Neural progenitor cell (in vitro differentiated cells): ENCODE measurements around the gene BCORL1. TPM values are rescaled to one million over a fixed set of nuclear protein-coding genes. Genes with fewer than 3 reads are reported as not detected.

Experiments used
- DNase-seq: peaks from one replicate; pipeline ENCODE4 v3.0.0-alpha.2; 2016; ENCODE audit warnings: low spot score
- H2AFZ ChIP-seq: fragments of 200-600 bp; sonication (generic); replicated peaks from 2 replicates; pipeline ENCODE4 v1.6.1; 2016; ENCODE audit warnings: antibody characterized with exemption
- H3F3A ChIP-seq: fragments of 200-600 bp; sonication (generic); 2 replicates; pipeline ENCODE4 v1.6.1; 2016; ENCODE audit warnings: antibody characterized with exemption, low read depth
- H3K27ac ChIP-seq: fragments of 200-600 bp; sonication (generic); 2 replicates; pipeline ENCODE4 v1.5.1; 2016; ENCODE audit warnings: mild to moderate bottlenecking
- H3K27me3 ChIP-seq: fragments of 200-600 bp; sonication (generic); 2 replicates; pipeline ENCODE4 v1.6.1; 2016; ENCODE audit warnings: mild to moderate bottlenecking, moderate library complexity
- H3K36me3 ChIP-seq: fragments of 200-600 bp; sonication (generic); 2 replicates; pipeline ENCODE4 v1.5.1; 2016
- H3K4me1 ChIP-seq: fragments of 200-600 bp; sonication (generic); 2 replicates; pipeline ENCODE4 v1.6.1; 2016; ENCODE audit warnings: mixed run types
- H3K4me2 ChIP-seq: fragments of 200-600 bp; sonication (generic); 2 replicates; pipeline ENCODE4 v1.6.1; 2016
- H3K4me3 ChIP-seq: fragments of 200-600 bp; sonication (generic); 2 replicates; pipeline ENCODE4 v1.5.1; 2016
- H3K79me2 ChIP-seq: fragments of 200-600 bp; sonication (generic); 2 replicates; pipeline ENCODE4 v1.6.1; 2016; ENCODE audit warnings: low read depth
- H3K9ac ChIP-seq: fragments of 200-600 bp; sonication (generic); 2 replicates; pipeline ENCODE4 v1.6.1; 2016
- H3K9me3 ChIP-seq: fragments of 200-600 bp; sonication (generic); 2 replicates; pipeline ENCODE4 v1.5.1; 2016; ENCODE audit warnings: low read depth
- H4K20me1 ChIP-seq: fragments of 200-600 bp; sonication (generic); 2 replicates; pipeline ENCODE4 v1.6.1; 2016; ENCODE audit warnings: low read depth
- H3K27ac Mint-ChIP-seq: 3 replicates; pipeline ENCODE4 v1.8.0; 2021; ENCODE audit warnings: mixed read lengths
- H3K27me3 Mint-ChIP-seq: 2 replicates; pipeline ENCODE4 v1.8.0; 2022; ENCODE audit warnings: low read depth, mild to moderate bottlenecking, inconsistent platforms, moderate library complexity, mixed read lengths; ENCODE audit not compliant: insufficient read depth
- H3K36me3 Mint-ChIP-seq: 3 replicates; pipeline ENCODE4 v1.8.0; 2021; ENCODE audit warnings: mixed read lengths
- H3K4me1 Mint-ChIP-seq: 3 replicates; pipeline ENCODE4 v1.8.0; 2021; ENCODE audit warnings: mixed read lengths
- H3K4me3 Mint-ChIP-seq: 3 replicates; pipeline ENCODE4 v1.8.0; 2021; ENCODE audit warnings: mild to moderate bottlenecking, moderate library complexity, mixed read lengths
- H3K9me3 Mint-ChIP-seq: 3 replicates; pipeline ENCODE4 v1.8.0; 2020; ENCODE audit warnings: mixed read lengths
- CTCF ChIP-seq: fragments of 200-600 bp; sonication (generic); IDR thresholded peaks from 2 replicates; pipeline ENCODE4 v1.5.1; 2017; ENCODE audit warnings: antibody characterized with exemption, mild to moderate bottlenecking
- EZH2 ChIP-seq: fragments of 200-600 bp; sonication (generic); IDR thresholded peaks from 2 replicates; pipeline ENCODE4 v1.6.1; 2017; ENCODE audit warnings: antibody characterized with exemption, mild to moderate bottlenecking, moderate library complexity
- EZH2phosphoT487 ChIP-seq: fragments of 200-600 bp; sonication (generic); IDR thresholded peaks from 2 replicates; pipeline ENCODE4 v1.6.1; 2017; ENCODE audit warnings: antibody characterized with exemption
- total RNA-seq: library from RNA; depleted of rRNA; stranded (reverse); fragments of >200 nt; gene quantifications from 2 replicates; pipeline ENCODE4 v1.2.3, GENCODE V29; 2015; ENCODE audit warnings: low replicate concordance

BCORL1 gene
- total RNA-seq, 1 donor from 2014 or later, result 5.1 TPM

- Mint-ChIP-seq H3K4me1 (peaks cover 78% of the 10 kb centered on the region), H3K9me3 (no peaks in the 10 kb centered on the region), H3K4me3 (peak overlapping the region; percentile 44), H3K36me3 (no peaks in the 10 kb centered on the region), H3K27me3 (peaks cover 33% of the 10 kb centered on the region), H3K27ac (no peak overlapping the region)
- Histone ChIP-seq H4K20me1 (no peaks in the 10 kb centered on the region), H3K36me3 (no peaks in the 10 kb centered on the region), H3K4me2 (peak overlapping the region; percentile 85), H3K4me1 (peaks cover 16% of the 10 kb centered on the region), H3K9ac (no peak overlapping the region), H3K9me3 (no peaks in the 10 kb centered on the region), H3F3A (peaks cover 73% of the 10 kb centered on the region), H2AFZ (peak overlapping the region; percentile 35), H3K79me2 (no peaks in the 10 kb centered on the region), H3K27me3 (peaks cover 58% of the 10 kb centered on the region), H3K4me3 (peak overlapping the region; percentile 44), H3K27ac (no peak overlapping the region)
- no peak for TF ChIP-seq EZH2phosphoT487
- TF ChIP-seq EZH2, result no peak
- no peak for TF ChIP-seq CTCF
- no peak for DNase-seq
Observed at GRCh38 chrX:129956765-129957164, 25.7 kb upstream of the BCORL1 start.

GRCh38 chrX:129957241-129958082 is 25.0 kb upstream of the BCORL1 start:
- Histone ChIP-seq H2AFZ (peak overlapping the region; percentile 35), H3K4me1 (peaks cover 16% of the 10 kb centered on the region), H3K79me2 (no peaks in the 10 kb centered on the region), H3F3A (peaks cover 71% of the 10 kb centered on the region), H3K4me2 (peak overlapping the region; percentile 85), H3K36me3 (no peaks in the 10 kb centered on the region), H3K9me3 (no peaks in the 10 kb centered on the region), H3K9ac (no peak overlapping the region), H3K4me3 (peak overlapping the region; percentile 44), H3K27ac (no peak overlapping the region), H3K27me3 (peaks cover 62% of the 10 kb centered on the region), H4K20me1 (no peaks in the 10 kb centered on the region)
- no peak for TF ChIP-seq EZH2phosphoT487
- TF ChIP-seq CTCF, result no peak
- TF ChIP-seq EZH2, result no peak
- Mint-ChIP-seq H3K27me3 (peaks cover 36% of the 10 kb centered on the region), H3K9me3 (no peaks in the 10 kb centered on the region), H3K36me3 (no peaks in the 10 kb centered on the region), H3K4me3 (peak overlapping the region; percentile 77), H3K4me1 (peaks cover 75% of the 10 kb centered on the region), H3K27ac (no peak overlapping the region)
- DNase-seq, result peak; percentile 79

GRCh38 chrX:129958083-129958465 is 24.4 kb upstream of the BCORL1 start:
- Mint-ChIP-seq H3K9me3 (no peaks in the 10 kb centered on the region), H3K4me1 (peaks cover 71% of the 10 kb centered on the region), H3K27ac (no peak overlapping the region), H3K4me3 (peak overlapping the region; percentile 77), H3K36me3 (no peaks in the 10 kb centered on the region), H3K27me3 (peaks cover 36% of the 10 kb centered on the region)
- peak overlapping the region; percentile 85 for H3K4me2 ChIP-seq
- peaks cover 65% of the 10 kb centered on the region for H3F3A ChIP-seq
- H3K27ac ChIP-seq, result no peak overlapping the region
- no peaks in the 10 kb centered on the region for H3K36me3 ChIP-seq
- H3K79me2 ChIP-seq, result no peaks in the 10 kb centered on the region
- no peak for DNase-seq
- no peak overlapping the region for H2AFZ ChIP-seq
- H4K20me1 ChIP-seq, result no peaks in the 10 kb centered on the region
- no peak overlapping the region for H3K4me3 ChIP-seq
- no peak for TF ChIP-seq CTCF
- no peak for TF ChIP-seq EZH2
- no peak for TF ChIP-seq EZH2phosphoT487
- peaks cover 16% of the 10 kb centered on the region for H3K4me1 ChIP-seq
- H3K27me3 ChIP-seq, result peaks cover 67% of the 10 kb centered on the region
- no peak overlapping the region for H3K9ac ChIP-seq
- no peaks in the 10 kb centered on the region for H3K9me3 ChIP-seq
